T-helper 2 cell (primary cell): ENCODE data around the gene TNIP1.

Experiments
- DNase-seq, 5 experiments: peaks; one replicate each; pipeline versions ENCODE4 v3.0.0 to v3.0.0-alpha.2; 2012 to 2022

Gene TNIP1

DNA sequence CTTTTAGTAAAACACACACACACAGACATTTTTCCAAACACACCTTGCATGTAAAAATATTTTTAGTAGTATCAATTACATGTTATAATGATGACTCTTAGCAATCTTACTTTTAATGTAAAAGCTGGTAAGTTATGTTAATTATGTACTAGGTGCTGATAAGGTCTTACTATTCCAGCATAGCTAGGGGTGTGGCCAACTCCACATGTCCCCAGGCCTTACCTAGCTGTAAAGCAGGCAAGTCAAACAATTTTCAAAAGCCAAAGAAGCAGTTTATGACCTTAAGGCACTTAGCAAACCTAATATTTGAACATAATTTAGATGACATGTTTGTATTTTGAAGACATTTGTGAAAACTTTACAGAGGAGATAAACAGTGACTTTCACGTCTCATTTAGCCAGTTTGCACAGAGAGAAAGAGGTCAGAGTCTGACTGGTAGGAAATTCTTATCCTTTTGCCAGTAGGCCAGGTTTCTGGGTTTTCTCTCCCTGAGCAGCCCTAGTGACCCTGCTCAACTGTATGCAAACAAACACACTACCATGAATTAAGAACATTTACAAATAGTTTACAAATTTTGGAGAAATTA lies 86.9 kb downstream of the TNIP1 start:
- DNase-seq = no peak

DNA sequence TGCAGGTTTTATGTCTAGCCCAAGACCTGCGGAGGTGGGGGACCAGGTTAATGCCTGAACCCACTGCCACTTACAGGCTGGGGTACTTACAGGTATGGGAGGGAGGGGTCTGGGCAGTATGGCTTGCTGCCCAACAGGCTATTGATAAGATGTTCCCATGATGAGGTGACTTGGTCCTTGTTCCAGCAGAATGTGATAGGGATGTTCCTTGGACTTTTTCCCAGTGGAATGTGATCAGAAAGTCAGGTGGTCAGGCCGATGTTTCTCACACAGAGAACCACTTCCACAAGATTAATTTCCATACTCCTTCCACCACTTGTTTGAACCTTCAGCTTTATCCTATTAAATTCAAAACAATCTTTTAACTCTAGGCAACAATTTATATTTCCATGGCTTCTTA lies 87.4 kb downstream of the TNIP1 start:
- no peak for DNase-seq

DNA sequence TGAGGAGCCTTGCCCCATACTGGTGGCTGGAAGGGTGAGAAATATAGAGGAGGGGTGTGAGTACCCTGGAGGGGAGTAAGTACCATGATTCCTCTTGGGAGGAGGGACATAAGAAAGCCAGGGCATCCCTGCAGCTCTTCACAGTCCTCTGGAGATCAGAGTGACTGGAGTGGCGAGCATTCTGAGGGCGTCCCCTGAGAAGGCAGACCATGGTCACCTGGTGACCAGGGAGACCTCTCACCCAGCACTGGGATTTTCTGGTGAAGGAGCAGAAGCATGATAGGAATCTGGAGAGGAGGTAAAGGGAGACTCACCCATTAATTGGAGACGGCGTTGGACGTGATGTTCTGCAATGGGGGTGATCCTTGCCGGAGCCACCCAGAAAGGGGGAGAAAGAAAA lies 88.1 kb downstream of the TNIP1 start:
- no peak for DNase-seq

DNA sequence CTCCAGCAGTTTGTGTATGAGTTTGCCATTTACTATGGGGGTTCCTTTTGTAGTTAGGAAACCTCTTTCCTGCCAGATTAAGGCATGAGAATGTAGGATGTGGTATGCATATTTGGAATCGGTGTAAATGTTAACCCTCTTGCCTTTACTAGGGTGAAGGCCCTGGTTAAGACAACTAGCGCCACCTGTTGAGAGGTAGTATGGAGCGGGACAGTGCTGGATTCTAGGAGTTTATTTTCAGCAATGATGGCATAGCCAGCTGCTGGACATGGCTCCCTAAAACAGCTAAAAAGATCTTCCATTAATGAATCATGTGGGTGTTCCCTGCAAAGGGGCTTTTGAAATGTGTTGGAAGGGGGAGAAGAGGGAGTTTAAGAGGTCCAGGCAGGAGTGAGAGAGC lies 91.1 kb downstream of the TNIP1 start:
- peak in 1 of 5 experiments; percentile 8 for DNase-seq

DNA sequence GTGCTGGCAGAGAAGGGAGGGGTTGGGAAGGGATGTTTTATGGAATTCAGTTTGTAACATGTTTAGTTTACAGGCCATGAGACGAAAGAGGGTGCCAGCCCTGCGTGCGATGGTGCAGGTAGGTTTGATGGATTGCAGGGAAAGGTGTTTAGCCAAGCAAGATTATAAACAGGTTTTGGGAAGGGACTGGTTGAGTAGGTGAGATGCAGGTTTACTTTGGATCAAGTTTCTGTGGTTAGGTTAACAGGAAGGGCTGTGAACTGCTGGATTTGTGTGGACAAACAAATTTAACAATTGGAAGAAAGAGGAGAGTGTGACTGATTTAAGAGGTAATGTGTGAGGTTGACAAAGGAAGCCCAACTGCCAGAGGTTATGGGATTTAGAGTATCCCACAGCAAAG lies 93.1 kb downstream of the TNIP1 start:
- DNase-seq = no peak
